ENCODE measurements around the gene PIGP. TPM values are rescaled to one million over a fixed set of nuclear protein-coding genes. Genes with fewer than 3 reads are reported as not detected.
A peak's percentile ranks its signal among the peaks of the same experiment; 100 is the strongest.

The PIGP gene
- total and polyA plus RNA-seq, 9 of the 15 experiments (the other 6 are each of a cell fraction or from before 2014, with no cell fraction given), result 18.3 to 122 (median 35.6) TPM

- no peak for TF ChIP-seq BCLAF1 (IDR thresholded peaks at IDR 0.05; ENCODE audit: borderline replicate concordance in 1 of 2, control insufficient read depth in 1 of 2, low read depth in 2 of 2, low read length in 1 of 2)
- no peak for TF ChIP-seq POU5F1 (IDR thresholded peaks at IDR 0.05; ENCODE audit: borderline replicate concordance, low read depth, low read length, partially characterized antibody)
- no peak for TF ChIP-seq USF2 (CRISPR knock-in tag; IDR thresholded peaks at IDR 0.05)
- no peak for TF ChIP-seq FIP1L1 (IDR thresholded peaks at IDR 0.05; ENCODE audit: low read depth, low read length, poor library complexity, severe bottlenecking)
- TF ChIP-seq SMARCC2 (IDR thresholded peaks at IDR 0.05; ENCODE audit: low read depth), result peak; percentile 71; the same call in 1 of the 2 replicates
- TF ChIP-seq TARDBP (IDR thresholded peaks at IDR 0.05), result no peak
- no peak for TF ChIP-seq ZNF583 (CRISPR knock-in tag; IDR thresholded peaks at IDR 0.05)
- TF ChIP-seq XRCC4 (IDR thresholded peaks at IDR 0.05; ENCODE audit: extremely low read depth, insufficient read depth, insufficient read length), result no peak
- no peak for TF ChIP-seq EZH2 (IDR thresholded peaks at IDR 0.05; ENCODE audit: borderline replicate concordance, low read depth, low read length)
- TF ChIP-seq NR1H2 (CRISPR knock-in tag; IDR thresholded peaks at IDR 0.05), result no peak
- peak; percentile 37; the same call in 1 of the 2 replicates for TF ChIP-seq ATF7 (IDR thresholded peaks at IDR 0.05)
- TF ChIP-seq ZNF197 (CRISPR knock-in tag; IDR thresholded peaks at IDR 0.05; ENCODE audit: low read depth), result no peak
- TF ChIP-seq E2F4 (CRISPR knock-in tag; IDR thresholded peaks at IDR 0.05; ENCODE audit: low read depth), result no peak
- TF ChIP-seq U2AF1 (optimal IDR thresholded peaks at IDR 0.05; ENCODE audit: low read depth, low read length), result no peak
- TF ChIP-seq SUPT5H (IDR thresholded peaks at IDR 0.05), result no peak
- no peak for TF ChIP-seq MCM7 (IDR thresholded peaks at IDR 0.05)
- no peak for TF ChIP-seq LCOR (CRISPR knock-in tag; IDR thresholded peaks at IDR 0.05)
- TF ChIP-seq AFF1 (IDR thresholded peaks at IDR 0.05; ENCODE audit: low read depth in 1 of 2, partially characterized antibody in 2 of 2), result no peak
- no peak for TF ChIP-seq RB1 (IDR thresholded peaks at IDR 0.05; ENCODE audit: low read depth)
- TF ChIP-seq ZSCAN29 (IDR thresholded peaks at IDR 0.05), result no peak
Measured at GRCh38 chr21:37017951-37018679, 54.8 kb downstream of the PIGP start (continued).

Measured in K562 (cell line).